ENCODE results near the gene C19orf81. TPM values are rescaled to one million over a fixed set of nuclear protein-coding genes. Genes with fewer than 3 reads are reported as not detected.

Gene C19orf81
- total RNA-seq, 3 donors from 2014 or later, result not detected

GRCh38 chr19:50624949-50625600, 24.2 kb upstream of the C19orf81 start:
- Histone ChIP-seq H3K27me3 (peaks cover 0 to 5% of the 10 kb centered on the region in 2 donors), H3K4me1 (no peaks in the 10 kb centered on the region), H3K27ac (no peak overlapping the region), H3K36me3 (no peaks in the 10 kb centered on the region), H3K9me3 (no peaks in the 10 kb centered on the region), H3K4me3 (no peak overlapping the region)
- no peak for DNase-seq (ENCODE audit: low spot score in 2 of 2)
- intact Hi-C loops (cut with DNase I; ENCODE audit: low total_unique reads), result no loop called here
- TF ChIP-seq CTCF (IDR thresholded peaks at IDR 0.05), result no peak
- no peak for TF ChIP-seq POLR2AphosphoS5 (IDR thresholded peaks at IDR 0.05)
- TF ChIP-seq POLR2A (IDR thresholded peaks at IDR 0.05), result no peak

GRCh38 chr19:50626011-50626410, 23.2 kb upstream of the C19orf81 start:
- Histone ChIP-seq H3K36me3 (no peaks in the 10 kb centered on the region), H3K27ac (no peak overlapping the region), H3K27me3 (peaks cover 0 to 5% of the 10 kb centered on the region in 2 donors), H3K4me3 (no peak overlapping the region), H3K9me3 (no peaks in the 10 kb centered on the region), H3K4me1 (no peaks in the 10 kb centered on the region)
- TF ChIP-seq CTCF (IDR thresholded peaks at IDR 0.05) (no peak), POLR2AphosphoS5 (IDR thresholded peaks at IDR 0.05) (no peak)
- DNase-seq (ENCODE audit: low spot score in 2 of 2), result no peak
- intact Hi-C loops (cut with DNase I; ENCODE audit: low total_unique reads), result no loop called here

GRCh38 chr19:50626795-50627194, 22.4 kb upstream of the C19orf81 start:
- no peaks in the 10 kb centered on the region for H3K4me1 ChIP-seq
- H3K9me3 ChIP-seq, result no peaks in the 10 kb centered on the region
- TF ChIP-seq CTCF (IDR thresholded peaks at IDR 0.05) (no peak), POLR2A (IDR thresholded peaks at IDR 0.05) (no peak), POLR2AphosphoS5 (IDR thresholded peaks at IDR 0.05) (no peak)
- no peak overlapping the region for H3K27ac ChIP-seq
- intact Hi-C loops (cut with DNase I; ENCODE audit: low total_unique reads), result no loop called here
- no peak overlapping the region for H3K4me3 ChIP-seq
- peaks cover 0 to 5% of the 10 kb centered on the region in 2 donors for H3K27me3 ChIP-seq
- H3K36me3 ChIP-seq, result no peaks in the 10 kb centered on the region
- DNase-seq (ENCODE audit: low spot score in 2 of 2), result no peak

- intact Hi-C loops (cut with DNase I; ENCODE audit: low total_unique reads), result no loop called here
- Histone ChIP-seq H3K27me3 (peaks cover 0 to 8% of the 10 kb centered on the region in 2 donors), H3K27ac (no peak overlapping the region), H3K9me3 (peaks cover 3 to 4% of the 10 kb centered on the region in 2 donors), H3K4me1 (no peaks in the 10 kb centered on the region), H3K4me3 (no peak overlapping the region), H3K36me3 (no peaks in the 10 kb centered on the region)
- TF ChIP-seq CTCF (IDR thresholded peaks at IDR 0.05) (no peak), POLR2AphosphoS5 (IDR thresholded peaks at IDR 0.05) (no peak), POLR2A (IDR thresholded peaks at IDR 0.05) (no peak)
- no peak for DNase-seq (ENCODE audit: low spot score in 2 of 2)
Observed at GRCh38 chr19:50628146-50628545, 21.1 kb upstream of the C19orf81 start.

- Histone ChIP-seq H3K27me3 (peaks cover 0 to 8% of the 10 kb centered on the region in 2 donors), H3K4me1 (no peaks in the 10 kb centered on the region), H3K4me3 (no peak overlapping the region), H3K36me3 (no peaks in the 10 kb centered on the region), H3K27ac (no peak overlapping the region), H3K9me3 (peaks cover 4 to 7% of the 10 kb centered on the region in 2 donors)
- TF ChIP-seq CTCF (IDR thresholded peaks at IDR 0.05) (no peak), POLR2AphosphoS5 (IDR thresholded peaks at IDR 0.05) (no peak), POLR2A (IDR thresholded peaks at IDR 0.05) (no peak)
- intact Hi-C loops (cut with DNase I; ENCODE audit: low total_unique reads), result no loop called here
- no peak for DNase-seq (ENCODE audit: low spot score in 2 of 2)
Observed at GRCh38 chr19:50628551-50628950, 20.7 kb upstream of the C19orf81 start.
